IMR-90 (cell line): ENCODE measurements around the gene GFOD2.

Experiments used
- CTCF ChIP-seq: conservative IDR thresholded peaks from 2 replicates; pipeline ENCODE4 v1.5.1; 2012; ENCODE audit warnings: mild to moderate bottlenecking, low read depth, low read length, improper control_type of control experiment
- POLR2A ChIP-seq: IDR thresholded peaks from 2 replicates; pipeline ENCODE4 v1.6.1; 2012; ENCODE audit warnings: mild to moderate bottlenecking, low read depth, low read length
- SMC3 ChIP-seq: fragments of 150-350 bp; IDR thresholded peaks from 2 replicates; pipeline ENCODE4 v1.6.1; 2016; ENCODE audit warnings: low read depth, mild to moderate bottlenecking, antibody characterized with exemption, low read length, moderate library complexity
- TF ChIP-seq, protein P1 (sequence below): fragments of 150-350 bp; IDR thresholded peaks from 2 replicates; pipeline ENCODE4 v1.6.1; 2017; ENCODE audit warnings: mild to moderate bottlenecking, antibody characterized with exemption, low read length, low read depth

DNA sequence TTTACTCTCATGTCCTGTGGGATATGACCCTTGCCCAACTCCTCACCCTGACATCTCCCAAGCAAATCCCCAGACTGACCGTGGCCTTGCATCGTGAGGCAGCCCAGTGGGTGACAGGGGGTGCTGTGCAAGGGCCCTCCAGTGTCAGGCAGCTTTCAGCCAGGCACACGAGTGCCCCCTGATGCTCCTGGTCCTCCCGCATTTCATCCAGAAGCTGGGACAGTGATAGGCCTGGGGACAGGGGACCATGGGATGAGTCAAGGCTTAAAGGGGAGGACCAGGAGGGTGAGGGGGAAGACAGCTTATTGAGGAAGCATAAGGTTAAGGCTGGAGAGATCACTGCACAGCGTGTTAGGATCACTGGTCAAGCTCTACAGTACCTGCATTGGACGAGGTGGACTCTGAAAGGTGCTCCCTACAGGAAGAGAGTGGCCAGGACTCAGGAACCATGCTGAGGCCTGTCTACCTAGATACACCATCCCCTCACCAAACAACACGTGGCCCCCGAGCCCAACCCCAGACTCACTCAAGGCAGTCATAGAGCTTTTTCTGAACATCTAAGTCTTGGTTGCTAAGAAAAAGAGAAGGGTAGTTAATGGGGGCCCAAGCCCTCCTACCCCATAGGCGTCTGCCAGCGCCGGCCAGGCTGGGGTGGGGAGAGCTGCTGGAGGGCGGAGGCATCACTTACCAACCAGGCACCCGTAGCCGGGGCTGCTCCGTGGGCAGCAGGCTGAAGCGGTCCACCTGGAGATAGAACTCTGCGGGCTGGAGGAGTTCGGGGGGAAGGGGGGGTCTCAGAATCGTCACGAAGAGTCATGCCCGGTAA lies 60.1 kb downstream of the GFOD2 start:
- TF ChIP-seq CTCF, result no peak
- TF ChIP-seq SMC3, result no peak
- TF ChIP-seq, protein P1, sequence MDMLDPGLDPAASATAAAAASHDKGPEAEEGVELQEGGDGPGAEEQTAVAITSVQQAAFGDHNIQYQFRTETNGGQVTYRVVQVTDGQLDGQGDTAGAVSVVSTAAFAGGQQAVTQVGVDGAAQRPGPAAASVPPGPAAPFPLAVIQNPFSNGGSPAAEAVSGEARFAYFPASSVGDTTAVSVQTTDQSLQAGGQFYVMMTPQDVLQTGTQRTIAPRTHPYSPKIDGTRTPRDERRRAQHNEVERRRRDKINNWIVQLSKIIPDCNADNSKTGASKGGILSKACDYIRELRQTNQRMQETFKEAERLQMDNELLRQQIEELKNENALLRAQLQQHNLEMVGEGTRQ, result no peak
- no peak for TF ChIP-seq POLR2A
